ENCODE results near the gene FLT4.

FLT4 gene

GRCh38 chr5:180648658-180649296, 623 bp downstream of the FLT4 start:
- TF ChIP-seq CTCF (IDR thresholded peaks at IDR 0.05; ENCODE audit: low read length, missing control alignments), result no peak
- DNase-seq (ENCODE audit: low read depth), result no peak
- no peak overlapping the region for H3K4me3 ChIP-seq (replicated peaks; ENCODE audit: low read depth, low read length)

- H3K4me3 ChIP-seq (replicated peaks; ENCODE audit: low read depth, low read length), result no peak overlapping the region
- no peak for DNase-seq (ENCODE audit: low read depth)
- no peak for TF ChIP-seq CTCF (IDR thresholded peaks at IDR 0.05; ENCODE audit: low read length, missing control alignments)
These were observed 1.4 kb downstream of the FLT4 start for GRCh38 chr5:180647941-180648500.

GRCh38 chr5:180647465-180647864, 1.9 kb downstream of the FLT4 start:
- no peak overlapping the region for H3K4me3 ChIP-seq (replicated peaks; ENCODE audit: low read depth, low read length)
- DNase-seq (ENCODE audit: low read depth), result no peak
- no peak for TF ChIP-seq CTCF (IDR thresholded peaks at IDR 0.05; ENCODE audit: low read length, missing control alignments)

GRCh38 chr5:180646963-180647305, 2.5 kb downstream of the FLT4 start:
- no peak for DNase-seq (ENCODE audit: low read depth)
- TF ChIP-seq CTCF (IDR thresholded peaks at IDR 0.05; ENCODE audit: low read length, missing control alignments), result no peak
- no peak overlapping the region for H3K4me3 ChIP-seq (replicated peaks; ENCODE audit: low read depth, low read length)

GRCh38 chr5:180646289-180646962, 3.0 kb downstream of the FLT4 start:
- no peak for TF ChIP-seq CTCF (IDR thresholded peaks at IDR 0.05; ENCODE audit: low read length, missing control alignments)
- no peak for DNase-seq (ENCODE audit: low read depth)
- H3K4me3 ChIP-seq (replicated peaks; ENCODE audit: low read depth, low read length), result no peak overlapping the region

GRCh38 chr5:180645274-180646204, 3.9 kb downstream of the FLT4 start:
- no peak for TF ChIP-seq CTCF (IDR thresholded peaks at IDR 0.05; ENCODE audit: low read length, missing control alignments)
- DNase-seq (ENCODE audit: low read depth), result no peak
- H3K4me3 ChIP-seq (replicated peaks; ENCODE audit: low read depth, low read length), result no peak overlapping the region

Measured in fibroblast of pulmonary artery (primary cell).